Measurements from ENCODE around the gene NTM. TPM values are rescaled to one million over a fixed set of nuclear protein-coding genes. Genes with fewer than 3 reads are reported as not detected.

NTM gene
- total RNA-seq, 1 donor from 2014 or later, result 92.1 TPM

DNA sequence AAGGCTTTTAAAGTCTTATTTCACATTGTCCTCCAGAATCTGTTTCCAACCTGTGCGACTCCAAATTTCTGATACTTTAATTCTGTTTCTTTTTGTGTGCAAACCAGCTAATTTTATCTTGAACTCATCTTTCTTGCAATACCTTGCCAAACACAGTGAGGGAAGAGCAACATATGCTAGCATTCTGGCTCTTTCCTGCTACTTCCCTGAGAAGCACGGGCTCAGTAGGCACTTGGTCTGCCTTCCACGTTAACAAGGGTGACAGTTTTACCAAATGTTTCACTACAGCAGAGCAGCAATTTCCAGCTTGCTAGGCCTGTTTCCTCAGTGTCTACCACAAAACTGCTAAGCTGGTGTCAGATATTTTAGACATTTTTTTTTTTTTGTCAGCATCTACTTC, 405.8 kb downstream of the NTM start:
- H3K9me3 Mint-ChIP-seq (ENCODE audit: low read depth), result no peaks in the 10 kb centered on the region
- H3K27me3 Mint-ChIP-seq (ENCODE audit: low read depth), result peaks cover 33% of the 10 kb centered on the region
- no peak overlapping the region for H3K4me3 Mint-ChIP-seq (ENCODE audit: unreplicated experiment)
- H3K36me3 Mint-ChIP-seq (ENCODE audit: low read depth), result no peaks in the 10 kb centered on the region
- no peak for DNase-seq (ENCODE audit: low spot score)
- H3K27ac Mint-ChIP-seq (ENCODE audit: unreplicated experiment), result no peak overlapping the region
- H3K4me1 Mint-ChIP-seq (ENCODE audit: low read depth), result no peaks in the 10 kb centered on the region
- TF ChIP-seq, protein P1, sequence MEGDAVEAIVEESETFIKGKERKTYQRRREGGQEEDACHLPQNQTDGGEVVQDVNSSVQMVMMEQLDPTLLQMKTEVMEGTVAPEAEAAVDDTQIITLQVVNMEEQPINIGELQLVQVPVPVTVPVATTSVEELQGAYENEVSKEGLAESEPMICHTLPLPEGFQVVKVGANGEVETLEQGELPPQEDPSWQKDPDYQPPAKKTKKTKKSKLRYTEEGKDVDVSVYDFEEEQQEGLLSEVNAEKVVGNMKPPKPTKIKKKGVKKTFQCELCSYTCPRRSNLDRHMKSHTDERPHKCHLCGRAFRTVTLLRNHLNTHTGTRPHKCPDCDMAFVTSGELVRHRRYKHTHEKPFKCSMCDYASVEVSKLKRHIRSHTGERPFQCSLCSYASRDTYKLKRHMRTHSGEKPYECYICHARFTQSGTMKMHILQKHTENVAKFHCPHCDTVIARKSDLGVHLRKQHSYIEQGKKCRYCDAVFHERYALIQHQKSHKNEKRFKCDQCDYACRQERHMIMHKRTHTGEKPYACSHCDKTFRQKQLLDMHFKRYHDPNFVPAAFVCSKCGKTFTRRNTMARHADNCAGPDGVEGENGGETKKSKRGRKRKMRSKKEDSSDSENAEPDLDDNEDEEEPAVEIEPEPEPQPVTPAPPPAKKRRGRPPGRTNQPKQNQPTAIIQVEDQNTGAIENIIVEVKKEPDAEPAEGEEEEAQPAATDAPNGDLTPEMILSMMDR (IDR thresholded peaks at IDR 0.05), result no peak

- H3K27ac Mint-ChIP-seq (ENCODE audit: unreplicated experiment), result no peak overlapping the region
- no peak overlapping the region for H3K4me3 Mint-ChIP-seq (ENCODE audit: unreplicated experiment)
- H3K36me3 Mint-ChIP-seq (ENCODE audit: low read depth), result peaks cover 4% of the 10 kb centered on the region
- TF ChIP-seq, protein P1 (IDR thresholded peaks at IDR 0.05), result no peak
- DNase-seq (ENCODE audit: low spot score), result no peak
- H3K9me3 Mint-ChIP-seq (ENCODE audit: low read depth), result peaks cover 3% of the 10 kb centered on the region
- peaks cover 45% of the 10 kb centered on the region for H3K27me3 Mint-ChIP-seq (ENCODE audit: low read depth)
- no peaks in the 10 kb centered on the region for H3K4me1 Mint-ChIP-seq (ENCODE audit: low read depth)
Observed at GRCh38 chr11:131785801-131786200, 415.4 kb downstream of the NTM start.

DNA sequence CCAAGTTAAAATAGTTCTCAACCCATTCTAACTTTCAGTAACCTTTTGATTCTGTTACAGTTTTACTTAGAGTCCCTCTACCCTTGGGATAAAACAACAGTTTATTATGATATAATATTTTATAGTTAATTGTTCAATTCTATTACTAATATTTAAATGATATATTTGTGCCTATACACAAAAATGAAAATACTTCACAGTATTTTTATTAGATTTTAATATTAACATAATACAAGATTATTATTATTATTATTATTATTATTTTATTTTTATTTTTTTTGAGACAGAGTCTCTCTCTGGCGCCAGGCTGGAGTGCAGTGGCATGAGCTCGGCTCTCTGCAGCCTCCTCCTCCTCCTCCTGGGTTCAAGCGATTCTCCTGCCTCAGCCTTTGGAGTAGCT, 416.7 kb downstream of the NTM start:
- DNase-seq (ENCODE audit: low spot score), result no peak
- Mint-ChIP-seq H3K4me1 (ENCODE audit: low read depth) (no peaks in the 10 kb centered on the region), H3K27me3 (ENCODE audit: low read depth) (peaks cover 40% of the 10 kb centered on the region), H3K9me3 (ENCODE audit: low read depth) (no peaks in the 10 kb centered on the region), H3K4me3 (ENCODE audit: unreplicated experiment) (no peak overlapping the region), H3K27ac (ENCODE audit: unreplicated experiment) (no peak overlapping the region), H3K36me3 (ENCODE audit: low read depth) (peaks cover 2% of the 10 kb centered on the region)
- TF ChIP-seq, protein P1 (IDR thresholded peaks at IDR 0.05), result no peak

DNA sequence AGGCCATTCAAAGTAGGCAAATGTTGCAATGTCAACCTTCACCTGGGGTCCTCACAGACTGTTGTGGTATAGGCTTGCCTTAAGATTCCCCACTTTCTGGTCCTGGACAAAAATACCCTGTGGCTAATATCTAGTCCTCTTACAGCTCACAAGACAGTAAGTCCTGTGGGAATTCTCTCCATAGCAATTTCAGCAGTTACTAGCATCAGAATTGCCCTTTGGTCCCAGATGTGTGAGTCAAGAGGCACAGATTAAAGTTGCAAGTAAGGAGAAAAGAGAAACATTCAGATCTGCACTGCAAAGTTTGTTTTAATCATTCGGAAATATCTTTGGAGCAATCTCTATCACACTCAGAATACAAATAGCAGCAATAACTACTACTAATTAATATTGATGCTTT, 420.2 kb downstream of the NTM start:
- TF ChIP-seq, protein P1 (IDR thresholded peaks at IDR 0.05), result no peak
- no peak for DNase-seq (ENCODE audit: low spot score)
- Mint-ChIP-seq H3K4me1 (ENCODE audit: low read depth) (no peaks in the 10 kb centered on the region), H3K27ac (ENCODE audit: unreplicated experiment) (no peak overlapping the region), H3K27me3 (ENCODE audit: low read depth) (peaks cover 30% of the 10 kb centered on the region), H3K9me3 (ENCODE audit: low read depth) (no peaks in the 10 kb centered on the region), H3K4me3 (ENCODE audit: unreplicated experiment) (no peak overlapping the region), H3K36me3 (ENCODE audit: low read depth) (peaks cover 2% of the 10 kb centered on the region)

DNA sequence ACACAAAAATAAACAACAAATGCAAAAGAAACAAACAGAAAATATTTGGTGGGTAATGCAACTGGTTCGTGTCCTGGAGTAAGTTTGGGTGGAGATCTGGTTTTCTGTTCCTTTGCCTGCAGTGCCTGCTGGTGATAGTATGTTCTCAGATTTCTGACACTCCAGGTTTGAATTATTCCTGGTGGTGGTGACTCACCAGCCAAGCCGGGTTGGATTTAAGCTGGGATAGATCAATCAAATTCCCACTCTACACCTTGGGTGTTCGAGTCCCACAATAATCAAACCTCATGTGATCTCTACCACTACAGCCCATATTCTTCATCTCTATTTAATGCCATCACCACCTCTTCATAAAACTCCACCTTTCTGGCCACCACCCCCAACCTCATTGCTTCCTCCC, 421.8 kb downstream of the NTM start:
- peaks cover 33% of the 10 kb centered on the region for H3K27me3 Mint-ChIP-seq (ENCODE audit: low read depth)
- TF ChIP-seq, protein P1 (IDR thresholded peaks at IDR 0.05), result no peak

More for the DNA sequence above, 421.8 kb downstream of the NTM start:
- no peak overlapping the region for H3K4me3 Mint-ChIP-seq (ENCODE audit: unreplicated experiment)
- no peaks in the 10 kb centered on the region for H3K4me1 Mint-ChIP-seq (ENCODE audit: low read depth)
- no peak overlapping the region for H3K27ac Mint-ChIP-seq (ENCODE audit: unreplicated experiment)
- no peaks in the 10 kb centered on the region for H3K9me3 Mint-ChIP-seq (ENCODE audit: low read depth)
- H3K36me3 Mint-ChIP-seq (ENCODE audit: low read depth), result peaks cover 2% of the 10 kb centered on the region
- DNase-seq (ENCODE audit: low spot score), result no peak
